HEK293 (cell line): Measurements from ENCODE around the gene MBTD1.
A peak's percentile ranks its signal among the peaks of the same experiment; 100 is the strongest.

ENCODE experiments used
- CTCF ChIA-PET: fragments of 350-600 bp; formaldehyde crosslinking; extraction: SDS; loops from one replicate; lab custom pipeline; 2021; ENCODE audit warnings: antibody characterized with exemption; lab: Yijun Ruan, JAX
- POLR2A ChIA-PET: fragments of 300-600 bp; formaldehyde crosslinking; extraction: SDS; loops from one replicate; lab custom pipeline; 2020; ENCODE audit warnings: antibody characterized with exemption, inconsistent platforms; lab: Yijun Ruan, JAX
- H3K27ac ChIP-seq: fragments of 200-500 bp; sonication (Bioruptor generic); 2 replicates; pipeline ENCODE4 v1.5.1; 2014; ENCODE audit warnings: low read depth, low read length, control low read depth, inconsistent platforms; ENCODE audit errors: extremely low read depth
- H3K36me3 ChIP-seq, 2 experiments: fragments of 200-500 bp in 1 of 2; sonication (Bioruptor generic) in 1 of 2; 1 replicate in 1 of 2; 2 replicates in 1 of 2; pipeline ENCODE4 v1.5.1; 2014 to 2017; ENCODE audit warnings: inconsistent platforms in 2 of 2, low read length in 2 of 2; ENCODE audit not compliant: control insufficient read depth in 2 of 2, insufficient read depth in 1 of 2
- H3K4me1 ChIP-seq: fragments of 200-500 bp; sonication (Bioruptor generic); 2 replicates; pipeline ENCODE4 v1.5.1; 2014; ENCODE audit warnings: mild to moderate bottlenecking, low read length, inconsistent platforms; ENCODE audit not compliant: control insufficient read depth, insufficient read depth
- H3K4me3 ChIP-seq: 2 replicates; pipeline ENCODE4 v1.5.1; 2011; ENCODE audit warnings: low read depth, mild to moderate bottlenecking, control low read depth, low read length, moderate library complexity
- H3K9me3 ChIP-seq: fragments of 200-500 bp; sonication (Bioruptor generic); 2 replicates; pipeline ENCODE4 v1.5.1; 2014; ENCODE audit warnings: low read depth, low read length, inconsistent platforms; ENCODE audit not compliant: control insufficient read depth, insufficient read depth
- EGR2 ChIP-seq: fragments of 450-650 bp; formaldehyde crosslinking; IDR thresholded peaks from 2 replicates; pipeline ENCODE4 v1.5.1; 2016; ENCODE audit warnings: low read depth, missing biosample characterization, missing genetic modification characterization
- GLIS1 ChIP-seq: fragments of 450-650 bp; formaldehyde crosslinking; IDR thresholded peaks from 2 replicates; pipeline ENCODE4 v1.5.1; 2016; ENCODE audit warnings: missing biosample characterization, missing genetic modification characterization
- GLIS2 ChIP-seq: fragments of 450-650 bp; formaldehyde crosslinking; IDR thresholded peaks from 2 replicates; pipeline ENCODE4 v1.5.1; 2016; ENCODE audit warnings: missing biosample characterization, missing genetic modification characterization
- KLF10 ChIP-seq: fragments of 450-650 bp; IDR thresholded peaks from 2 replicates; pipeline ENCODE4 v1.5.1; 2018; ENCODE audit warnings: missing biosample characterization, mild to moderate bottlenecking, missing genetic modification characterization
- KLF16 ChIP-seq: fragments of 450-650 bp; formaldehyde crosslinking; IDR thresholded peaks from 2 replicates; pipeline ENCODE4 v1.5.1; 2017; ENCODE audit warnings: missing biosample characterization, missing genetic modification characterization
- KLF9 ChIP-seq: fragments of 450-650 bp; formaldehyde crosslinking; IDR thresholded peaks from 2 replicates; pipeline ENCODE4 v1.5.1; 2016; ENCODE audit warnings: missing biosample characterization, missing genetic modification characterization, low read depth
- MEIS1 ChIP-seq: sonication (generic); formaldehyde crosslinking; IDR thresholded peaks from 2 replicates; pipeline ENCODE4 v1.8.1; 2022; ENCODE audit warnings: missing genetic modification reagents, mild to moderate bottlenecking, borderline replicate concordance
- OSR2 ChIP-seq: fragments of 450-650 bp; formaldehyde crosslinking; IDR thresholded peaks from 2 replicates; pipeline ENCODE4 v1.5.1; 2016; ENCODE audit warnings: missing biosample characterization, missing genetic modification characterization
- PRDM1 ChIP-seq: fragments of 450-650 bp; formaldehyde crosslinking; IDR thresholded peaks from 2 replicates; pipeline ENCODE4; 2016; ENCODE audit warnings: missing biosample characterization, missing genetic modification characterization
- SP2 ChIP-seq: fragments of 450-650 bp; formaldehyde crosslinking; IDR thresholded peaks from 2 replicates; pipeline ENCODE4 v1.5.1; 2016; ENCODE audit warnings: missing biosample characterization, missing genetic modification characterization
- SP3 ChIP-seq: fragments of 450-650 bp; formaldehyde crosslinking; IDR thresholded peaks from 2 replicates; pipeline ENCODE4 v1.5.1; 2016; ENCODE audit warnings: missing biosample characterization, missing genetic modification characterization
- ZFHX2 ChIP-seq: fragments of 450-650 bp; formaldehyde crosslinking; conservative IDR thresholded peaks from 2 replicates; pipeline ENCODE4 v1.5.1; 2016; ENCODE audit warnings: missing biosample characterization, missing genetic modification characterization
- ZNF121 ChIP-seq: fragments of 450-650 bp; formaldehyde crosslinking; IDR thresholded peaks from 2 replicates; pipeline ENCODE4 v1.5.1; 2016; ENCODE audit warnings: missing biosample characterization, missing genetic modification characterization
- ZNF184 ChIP-seq: fragments of 450-650 bp; IDR thresholded peaks from 2 replicates; pipeline ENCODE4 v1.5.1; 2018; ENCODE audit warnings: missing biosample characterization, mild to moderate bottlenecking, missing genetic modification characterization
- ZNF19 ChIP-seq: fragments of 450-650 bp; formaldehyde crosslinking; IDR thresholded peaks from 2 replicates; pipeline ENCODE4; 2016; ENCODE audit warnings: missing biosample characterization, missing genetic modification characterization, low read depth
- ZNF223 ChIP-seq: fragments of 450-650 bp; formaldehyde crosslinking; IDR thresholded peaks from 2 replicates; pipeline ENCODE4 v1.5.1; 2016; ENCODE audit warnings: missing biosample characterization, missing genetic modification characterization
- ZNF239 ChIP-seq: fragments of 450-650 bp; formaldehyde crosslinking; IDR thresholded peaks from 2 replicates; pipeline ENCODE4 v1.5.1; 2016; ENCODE audit warnings: missing biosample characterization, missing genetic modification characterization
- ZNF248 ChIP-seq: fragments of 450-650 bp; formaldehyde crosslinking; IDR thresholded peaks from 2 replicates; pipeline ENCODE4 v1.5.1; 2017; ENCODE audit warnings: missing biosample characterization, missing genetic modification characterization
- ZNF341 ChIP-seq: fragments of 450-650 bp; formaldehyde crosslinking; IDR thresholded peaks from 2 replicates; pipeline ENCODE4; 2016; ENCODE audit warnings: low read depth, missing biosample characterization, missing genetic modification characterization
- ZNF416 ChIP-seq: fragments of 450-650 bp; formaldehyde crosslinking; IDR thresholded peaks from 2 replicates; pipeline ENCODE4 v1.5.1; 2016; ENCODE audit warnings: missing biosample characterization, missing genetic modification characterization
- ZNF501 ChIP-seq: fragments of 450-650 bp; formaldehyde crosslinking; IDR thresholded peaks from 2 replicates; pipeline ENCODE4 v1.5.1; 2016; ENCODE audit warnings: missing biosample characterization, missing genetic modification characterization
- ZNF549 ChIP-seq: fragments of 450-650 bp; IDR thresholded peaks from 2 replicates; pipeline ENCODE4 v1.5.1; 2018; ENCODE audit warnings: missing biosample characterization, missing genetic modification characterization, mild to moderate bottlenecking, inconsistent platforms, moderate library complexity
- ZNF658 ChIP-seq: fragments of 450-650 bp; formaldehyde crosslinking; IDR thresholded peaks from 2 replicates; pipeline ENCODE4; 2016; ENCODE audit warnings: missing biosample characterization, missing genetic modification characterization
- ZNF830 ChIP-seq: fragments of 450-650 bp; IDR thresholded peaks from 2 replicates; pipeline ENCODE4 v1.5.0; 2018; ENCODE audit warnings: missing biosample characterization, missing genetic modification characterization, low read depth, mild to moderate bottlenecking, moderate library complexity
- TF ChIP-seq, protein P1 (sequence below): fragments of 450-650 bp; formaldehyde crosslinking; IDR thresholded peaks from 2 replicates; pipeline ENCODE4 v1.5.1; 2016; ENCODE audit warnings: missing biosample characterization, missing genetic modification characterization

Gene MBTD1

DNA sequence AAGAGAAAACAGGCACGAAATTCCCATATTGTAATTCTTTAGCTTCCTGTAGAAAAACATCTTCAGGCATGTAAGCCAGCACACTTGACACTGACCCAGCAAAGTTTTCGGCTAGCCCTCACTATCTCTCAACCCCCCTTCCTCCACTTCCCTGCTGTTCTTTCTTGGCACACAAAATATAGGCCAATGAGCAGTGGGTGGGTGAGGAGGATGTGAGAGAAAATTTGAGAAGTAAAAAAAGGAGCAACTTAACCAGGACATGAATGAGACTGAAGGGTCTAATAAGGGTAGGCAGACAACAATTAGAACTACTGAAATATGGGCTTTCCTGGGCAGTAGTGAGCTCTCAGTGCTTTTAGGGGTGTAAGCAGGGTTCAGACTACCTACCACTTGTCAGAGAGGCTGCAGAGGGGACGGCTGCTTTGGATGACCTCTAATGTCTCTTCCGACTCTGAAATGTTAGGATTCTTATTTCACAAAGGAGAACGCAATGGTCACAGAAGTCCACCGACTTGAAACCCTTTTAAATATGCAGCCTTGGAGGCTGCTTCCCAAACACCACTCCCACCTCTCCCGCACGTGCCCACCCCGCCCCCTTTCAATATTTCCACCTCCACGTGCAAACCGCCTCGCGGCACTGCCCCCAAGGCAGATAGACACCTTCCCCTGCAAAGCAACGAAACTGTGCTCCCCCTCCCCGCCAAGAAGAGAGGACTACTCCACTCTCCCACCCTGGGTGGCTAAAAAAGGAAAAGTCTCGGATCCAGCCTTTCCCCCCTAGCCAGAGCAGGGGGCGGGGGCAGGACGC lies 889 bp downstream of the MBTD1 start:
- POLR2A ChIA-PET: interaction anchor here (0.5 to 1.0 kb wide), 3 partner anchors 14 to 93 kb away, joined by 3 to 4 read pairs (median 3); partner anchors contain the start of gene NME2
- peaks cover 25 to 57% of the 10 kb centered on the region in 2 experiments for H3K36me3 ChIP-seq

DNA sequence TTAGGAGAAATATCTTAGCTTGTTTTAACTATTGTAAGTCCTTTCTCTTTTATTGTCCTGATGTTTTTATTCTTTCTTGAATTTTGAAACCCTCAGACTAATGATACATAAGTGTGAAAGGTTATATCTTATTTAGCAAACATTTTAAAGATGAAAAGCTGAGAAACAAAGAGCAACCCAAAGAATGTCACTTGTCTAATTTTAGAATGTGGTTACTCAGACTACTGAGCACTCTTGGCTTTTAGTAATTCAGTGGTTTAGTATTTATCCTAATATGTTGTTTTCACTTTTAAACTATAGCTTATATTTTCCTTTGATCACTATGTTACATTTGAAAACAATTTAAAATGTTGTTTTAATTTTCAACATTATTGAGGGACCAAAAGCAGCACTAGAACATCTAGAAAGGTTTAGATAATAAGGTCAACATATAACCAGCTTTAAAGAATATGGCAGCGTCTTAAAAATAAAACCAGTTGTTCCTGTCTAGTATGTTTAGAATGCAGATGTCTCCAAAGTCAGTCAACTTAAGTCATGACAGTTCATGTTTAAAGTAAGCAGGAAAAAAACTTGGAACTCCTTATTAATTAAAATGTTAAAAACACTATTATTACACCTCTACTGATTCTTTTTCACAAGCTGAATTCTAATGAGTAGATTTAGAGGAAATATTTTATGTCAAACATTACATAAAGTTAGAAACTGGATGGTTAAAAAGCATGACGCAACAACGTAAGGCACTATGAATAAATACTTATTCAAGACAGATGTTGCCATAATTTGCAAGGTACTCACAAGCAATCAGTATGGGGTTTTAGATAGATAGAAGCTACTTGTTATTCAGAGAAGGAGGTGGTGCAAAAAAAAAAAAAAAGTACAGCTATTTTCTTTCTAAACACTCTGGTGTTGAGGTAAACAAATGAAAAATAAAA lies 2.4 kb downstream of the MBTD1 start:
- Histone ChIP-seq H3K9me3 (no peaks in the 10 kb centered on the region), H3K4me3 (no peak overlapping the region), H3K36me3 (peaks cover 26 to 55% of the 10 kb centered on the region in 2 experiments)
- CTCF ChIA-PET: interaction anchor here (0.8 kb wide), 1 partner anchor 68 kb away, joined by 3 read pairs; no protein-coding TSS in a partner anchor
- TF ChIP-seq ZNF121 (no peak), ZNF223 (no peak), OSR2 (tag by site-specific recombination) (no peak), ZNF501 (tag by site-specific recombination) (no peak)
- TF ChIP-seq, all 188 proteins: peak for 0
- Histone ChIP-seq H3K4me1 (peaks cover 4% of the 10 kb centered on the region), H3K27ac (no peak overlapping the region)
- POLR2A ChIA-PET: interaction anchor here (0.7 kb wide), 1 partner anchor 11 kb away, joined by 3 read pairs; no protein-coding TSS in a partner anchor

More for the DNA sequence above, 889 bp downstream of the MBTD1 start:
- Histone ChIP-seq H3K4me3 (peak overlapping the region; percentile 93), H3K27ac (peak overlapping the region; percentile 96), H3K4me1 (peaks cover 4% of the 10 kb centered on the region), H3K9me3 (no peaks in the 10 kb centered on the region)
- TF ChIP-seq SP3: peak; percentile 67
- no peak for TF ChIP-seq ZNF239 (tag by site-specific recombination)
- no peak for TF ChIP-seq ZNF830
- TF ChIP-seq MEIS1 (CRISPR knock-in tag): no peak
- TF ChIP-seq ZFHX2: peak; percentile 71
- peak; percentile 12; the same call in 1 of the 2 replicates for TF ChIP-seq GLIS2 (tag by site-specific recombination)
- peak; percentile 75 for TF ChIP-seq KLF16 (tag by site-specific recombination)
- peak; percentile 60; the same call in 1 of the 2 replicates for TF ChIP-seq EGR2 (tag by site-specific recombination)
- TF ChIP-seq PRDM1 (tag by site-specific recombination): peak; percentile 48; the same call in 1 of the 2 replicates
- peak; percentile 92 for TF ChIP-seq GLIS1
- no peak for TF ChIP-seq ZNF549 (tag by site-specific recombination)
- no peak for TF ChIP-seq ZNF416
- peak; percentile 98 for TF ChIP-seq KLF9 (tag by site-specific recombination)
- TF ChIP-seq ZNF184 (tag by site-specific recombination): no peak
- no peak for TF ChIP-seq ZNF19
- peak; percentile 59 for TF ChIP-seq ZNF341 (tag by site-specific recombination)
- no peak for TF ChIP-seq ZNF658 (tag by site-specific recombination)
- TF ChIP-seq, protein P1, sequence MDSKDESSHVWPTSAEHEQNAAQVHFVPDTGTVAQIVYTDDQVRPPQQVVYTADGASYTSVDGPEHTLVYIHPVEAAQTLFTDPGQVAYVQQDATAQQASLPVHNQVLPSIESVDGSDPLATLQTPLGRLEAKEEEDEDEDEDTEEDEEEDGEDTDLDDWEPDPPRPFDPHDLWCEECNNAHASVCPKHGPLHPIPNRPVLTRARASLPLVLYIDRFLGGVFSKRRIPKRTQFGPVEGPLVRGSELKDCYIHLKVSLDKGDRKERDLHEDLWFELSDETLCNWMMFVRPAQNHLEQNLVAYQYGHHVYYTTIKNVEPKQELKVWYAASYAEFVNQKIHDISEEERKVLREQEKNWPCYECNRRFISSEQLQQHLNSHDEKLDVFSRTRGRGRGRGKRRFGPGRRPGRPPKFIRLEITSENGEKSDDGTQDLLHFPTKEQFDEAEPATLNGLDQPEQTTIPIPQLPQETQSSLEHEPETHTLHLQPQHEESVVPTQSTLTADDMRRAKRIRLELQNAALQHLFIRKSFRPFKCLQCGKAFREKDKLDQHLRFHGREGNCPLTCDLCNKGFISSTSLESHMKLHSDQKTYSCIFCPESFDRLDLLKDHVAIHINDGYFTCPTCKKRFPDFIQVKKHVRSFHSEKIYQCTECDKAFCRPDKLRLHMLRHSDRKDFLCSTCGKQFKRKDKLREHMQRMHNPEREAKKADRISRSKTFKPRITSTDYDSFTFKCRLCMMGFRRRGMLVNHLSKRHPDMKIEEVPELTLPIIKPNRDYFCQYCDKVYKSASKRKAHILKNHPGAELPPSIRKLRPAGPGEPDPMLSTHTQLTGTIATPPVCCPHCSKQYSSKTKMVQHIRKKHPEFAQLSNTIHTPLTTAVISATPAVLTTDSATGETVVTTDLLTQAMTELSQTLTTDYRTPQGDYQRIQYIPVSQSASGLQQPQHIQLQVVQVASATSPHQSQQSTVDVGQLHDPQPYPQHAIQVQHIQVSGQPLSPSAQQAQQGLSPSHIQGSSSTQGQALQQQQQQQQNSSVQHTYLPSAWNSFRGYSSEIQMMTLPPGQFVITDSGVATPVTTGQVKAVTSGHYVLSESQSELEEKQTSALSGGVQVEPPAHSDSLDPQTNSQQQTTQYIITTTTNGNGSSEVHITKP (tag by site-specific recombination): peak; percentile 75
- no peak for TF ChIP-seq ZNF248
- TF ChIP-seq KLF10 (tag by site-specific recombination): peak; percentile 31; the same call in 1 of the 2 replicates
- peak; percentile 65 for TF ChIP-seq SP2 (tag by site-specific recombination)
- CTCF ChIA-PET: interaction anchor here (0.6 to 1.1 kb wide), 4 partner anchors 12 to 279 kb away, joined by 3 to 5 read pairs (median 4); no protein-coding TSS in a partner anchor
